ENCODE measurements around the gene IL22RA1. TPM values are rescaled to one million over a fixed set of nuclear protein-coding genes. Genes with fewer than 3 reads are reported as not detected.

Gene IL22RA1
- total RNA-seq, 1 donor from 2014 or later = not detected

GRCh38 chr1:24111996-24112779 is 30.8 kb downstream of the IL22RA1 start, which contains the start of gene MYOM3:
MYOM3 (minus strand) TSS chr1:24112135; CDS start chr1:24108636, 3,499 bp downstream.
- no peaks in the 10 kb centered on the region for H3K27me3 ChIP-seq
- H3K27ac ChIP-seq = no peak within 1 kb of the TSS
- no peaks in the 10 kb centered on the region for H4K20me1 ChIP-seq (ENCODE audit: low read depth)
- H3K9ac ChIP-seq = no peak within 1 kb of the TSS
- H3K9me3 ChIP-seq (ENCODE audit: low read depth) = no peaks in the 10 kb centered on the region
- Mint-ChIP-seq H3K4me1 (peaks cover 32% of the 10 kb centered on the region), H3K4me3 (no peak within 1 kb of the TSS), H3K27me3 (ENCODE audit: insufficient read depth, low read depth) (peaks cover 12% of the 10 kb centered on the region), H3K27ac (peak within 1 kb of the TSS; percentile 70), H3K36me3 (no peaks in the 10 kb centered on the region), H3K9me3 (no peaks in the 10 kb centered on the region)
- peak within 1 kb of the TSS; percentile 68 for H3K4me2 ChIP-seq
- H3K4me3 ChIP-seq = peak within 1 kb of the TSS; percentile 26
- H3K4me1 ChIP-seq = peaks cover 20% of the 10 kb centered on the region
- no peaks in the 10 kb centered on the region for H3K36me3 ChIP-seq
- no peak within 1 kb of the TSS for H2AFZ ChIP-seq (replicated peaks)
- peak; percentile 74 for DNase-seq (ENCODE audit: low spot score)
- H3K79me2 ChIP-seq (ENCODE audit: low read depth) = no peaks in the 10 kb centered on the region
- no peak for TF ChIP-seq EZH2phosphoT487 (IDR thresholded peaks at IDR 0.05)
- no peak for TF ChIP-seq EZH2 (IDR thresholded peaks at IDR 0.05)
- peak; percentile 45 for TF ChIP-seq CTCF (IDR thresholded peaks at IDR 0.05)
- peaks cover 4% of the 10 kb centered on the region for H3F3A ChIP-seq (ENCODE audit: low read depth)

GRCh38 chr1:24111262-24111995 is 31.5 kb downstream of the IL22RA1 start:
- H2AFZ ChIP-seq (replicated peaks) = no peak overlapping the region
- TF ChIP-seq EZH2phosphoT487 (IDR thresholded peaks at IDR 0.05) (no peak), CTCF (IDR thresholded peaks at IDR 0.05) (no peak), EZH2 (IDR thresholded peaks at IDR 0.05) (no peak)
- H3K4me1 ChIP-seq = peaks cover 23% of the 10 kb centered on the region
- H3F3A ChIP-seq (ENCODE audit: low read depth) = peaks cover 4% of the 10 kb centered on the region
- no peaks in the 10 kb centered on the region for H3K79me2 ChIP-seq (ENCODE audit: low read depth)
- no peaks in the 10 kb centered on the region for H3K36me3 Mint-ChIP-seq
- H3K9ac ChIP-seq = no peak overlapping the region
- peaks cover 12% of the 10 kb centered on the region for H3K27me3 Mint-ChIP-seq (ENCODE audit: insufficient read depth, low read depth)
- H3K4me1 Mint-ChIP-seq = peaks cover 35% of the 10 kb centered on the region
- H3K4me3 Mint-ChIP-seq = no peak overlapping the region
- no peaks in the 10 kb centered on the region for H3K9me3 Mint-ChIP-seq
- no peak overlapping the region for H3K27ac ChIP-seq
- no peak overlapping the region for H3K4me3 ChIP-seq
- DNase-seq (ENCODE audit: low spot score) = no peak
- H3K9me3 ChIP-seq (ENCODE audit: low read depth) = no peaks in the 10 kb centered on the region
- no peaks in the 10 kb centered on the region for H3K36me3 ChIP-seq
- no peak overlapping the region for H3K4me2 ChIP-seq
- H4K20me1 ChIP-seq (ENCODE audit: low read depth) = no peaks in the 10 kb centered on the region
- H3K27ac Mint-ChIP-seq = peak overlapping the region; percentile 70
- no peaks in the 10 kb centered on the region for H3K27me3 ChIP-seq

- Mint-ChIP-seq H3K9me3 (no peaks in the 10 kb centered on the region), H3K27me3 (ENCODE audit: insufficient read depth, low read depth) (peaks cover 12% of the 10 kb centered on the region), H3K4me1 (peaks cover 35% of the 10 kb centered on the region), H3K36me3 (no peaks in the 10 kb centered on the region), H3K4me3 (no peak overlapping the region), H3K27ac (no peak overlapping the region)
- Histone ChIP-seq H3F3A (ENCODE audit: low read depth) (peaks cover 4% of the 10 kb centered on the region), H3K79me2 (ENCODE audit: low read depth) (no peaks in the 10 kb centered on the region), H2AFZ (replicated peaks) (no peak overlapping the region), H3K36me3 (no peaks in the 10 kb centered on the region), H3K9me3 (ENCODE audit: low read depth) (no peaks in the 10 kb centered on the region), H4K20me1 (ENCODE audit: low read depth) (no peaks in the 10 kb centered on the region), H3K27ac (no peak overlapping the region), H3K4me3 (no peak overlapping the region), H3K4me2 (no peak overlapping the region), H3K27me3 (no peaks in the 10 kb centered on the region), H3K9ac (no peak overlapping the region), H3K4me1 (peaks cover 23% of the 10 kb centered on the region)
- no peak for TF ChIP-seq CTCF (IDR thresholded peaks at IDR 0.05)
- TF ChIP-seq EZH2phosphoT487 (IDR thresholded peaks at IDR 0.05) = no peak
- TF ChIP-seq EZH2 (IDR thresholded peaks at IDR 0.05) = no peak
- DNase-seq (ENCODE audit: low spot score) = peak; percentile 32
These were observed 32.2 kb downstream of the IL22RA1 start for GRCh38 chr1:24110642-24111261.
